ENCODE data around the gene LAMA2.

LAMA2 gene

DNA sequence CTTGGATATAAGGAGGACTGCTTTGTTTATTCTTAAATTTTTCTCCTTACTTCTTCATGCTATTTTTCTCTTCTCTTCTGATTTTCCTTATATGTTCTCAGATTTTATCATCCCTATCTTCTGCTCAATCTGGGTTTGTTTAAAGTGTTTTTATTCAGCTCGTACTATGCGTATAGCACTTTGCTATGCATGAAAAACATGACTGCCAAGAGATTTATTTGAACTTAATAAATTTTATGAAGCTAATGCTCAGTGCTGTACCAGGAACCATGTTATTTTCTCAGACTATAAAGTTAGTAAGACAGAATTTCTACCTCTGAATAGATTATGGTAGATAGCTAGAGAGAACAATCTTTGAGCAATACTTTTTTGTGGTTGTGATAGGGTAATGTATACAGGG lies 305.9 kb downstream of the LAMA2 start:
- H3K36me3 ChIP-seq, result no peaks in the 10 kb centered on the region
- H3K4me1 ChIP-seq (ENCODE audit: control insufficient read depth in 1 of 2, insufficient read depth in 1 of 2, low read depth in 1 of 2, low read length in 1 of 2), result no peaks in the 10 kb centered on the region
- H3K4me3 ChIP-seq (ENCODE audit: low read depth in 1 of 2, low read length in 1 of 2), result no peak overlapping the region
- no peaks in the 10 kb centered on the region for H3K27me3 ChIP-seq
- TF ChIP-seq CTCF (IDR thresholded peaks at IDR 0.05), result no peak
- H3K9me3 ChIP-seq, result no peaks in the 10 kb centered on the region
- no peak overlapping the region for H3K27ac ChIP-seq

DNA sequence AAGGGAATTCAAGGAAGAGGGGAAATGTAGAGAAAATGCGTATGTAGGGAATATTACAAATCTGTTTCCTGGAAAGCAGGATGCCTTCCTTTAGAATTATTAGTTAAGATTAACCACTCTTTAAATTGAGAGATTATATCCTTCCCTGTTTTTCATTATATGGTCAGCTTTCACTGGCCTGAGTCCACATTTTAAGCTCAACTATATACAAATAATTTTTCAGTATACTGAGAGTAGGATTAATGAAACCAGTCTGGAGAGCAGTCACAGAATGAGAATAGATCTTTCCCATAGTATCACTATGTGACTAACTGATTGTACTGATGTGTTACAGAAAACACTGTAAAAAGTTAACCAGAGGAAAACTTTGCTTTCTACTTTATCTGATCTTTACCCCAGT lies 306.3 kb downstream of the LAMA2 start:
- Histone ChIP-seq H3K4me1 (ENCODE audit: control insufficient read depth in 1 of 2, insufficient read depth in 1 of 2, low read depth in 1 of 2, low read length in 1 of 2) (no peaks in the 10 kb centered on the region), H3K27me3 (no peaks in the 10 kb centered on the region), H3K9me3 (no peaks in the 10 kb centered on the region), H3K36me3 (no peaks in the 10 kb centered on the region), H3K4me3 (ENCODE audit: low read depth in 1 of 2, low read length in 1 of 2) (no peak overlapping the region), H3K27ac (no peak overlapping the region)
- no peak for TF ChIP-seq CTCF (IDR thresholded peaks at IDR 0.05)

GRCh38 chr6:129191235-129191634 lies 308.3 kb downstream of the LAMA2 start:
- H3K36me3 ChIP-seq, result no peaks in the 10 kb centered on the region
- no peaks in the 10 kb centered on the region for H3K9me3 ChIP-seq
- H3K4me3 ChIP-seq (ENCODE audit: low read depth in 1 of 2, low read length in 1 of 2), result no peak overlapping the region
- H3K27ac ChIP-seq, result no peak overlapping the region
- no peaks in the 10 kb centered on the region for H3K4me1 ChIP-seq (ENCODE audit: control insufficient read depth in 1 of 2, insufficient read depth in 1 of 2, low read depth in 1 of 2, low read length in 1 of 2)
- TF ChIP-seq CTCF (IDR thresholded peaks at IDR 0.05), result no peak
- no peaks in the 10 kb centered on the region for H3K27me3 ChIP-seq

GRCh38 chr6:129192458-129192989 lies 309.6 kb downstream of the LAMA2 start:
- Histone ChIP-seq H3K4me1 (ENCODE audit: control insufficient read depth in 1 of 2, insufficient read depth in 1 of 2, low read depth in 1 of 2, low read length in 1 of 2) (no peaks in the 10 kb centered on the region), H3K27me3 (no peaks in the 10 kb centered on the region), H3K9me3 (no peaks in the 10 kb centered on the region), H3K4me3 (ENCODE audit: low read depth in 1 of 2, low read length in 1 of 2) (no peak overlapping the region), H3K27ac (no peak overlapping the region), H3K36me3 (no peaks in the 10 kb centered on the region)
- TF ChIP-seq CTCF (IDR thresholded peaks at IDR 0.05), result no peak

- Histone ChIP-seq H3K9me3 (no peaks in the 10 kb centered on the region), H3K36me3 (no peaks in the 10 kb centered on the region), H3K27me3 (no peaks in the 10 kb centered on the region), H3K4me3 (ENCODE audit: low read depth in 1 of 2, low read length in 1 of 2) (no peak overlapping the region), H3K4me1 (ENCODE audit: control insufficient read depth in 1 of 2, insufficient read depth in 1 of 2, low read depth in 1 of 2, low read length in 1 of 2) (no peaks in the 10 kb centered on the region), H3K27ac (no peak overlapping the region)
- TF ChIP-seq CTCF (IDR thresholded peaks at IDR 0.05), result no peak
Measured at GRCh38 chr6:129194306-129194941, 311.5 kb downstream of the LAMA2 start.

Data from neutrophil (primary cell).